ENCODE measurements around the gene GAS2.

Gene GAS2

GRCh38 chr11:22657101-22657694 lies 9.2 kb upstream of the GAS2 start:
- Histone ChIP-seq H3K79me2 (ENCODE audit: insufficient read depth, low read length) (no peaks in the 10 kb centered on the region), H3K36me3 (ENCODE audit: insufficient read depth, low read length) (no peaks in the 10 kb centered on the region), H3K9me2 (ENCODE audit: low read depth, low read length) (no peaks in the 10 kb centered on the region), H3K9ac (ENCODE audit: low read length) (no peak overlapping the region), H4K20me1 (ENCODE audit: insufficient read depth, low read length) (no peaks in the 10 kb centered on the region), H2AFZ (ENCODE audit: low read length) (no peak overlapping the region), H3K27me3 (ENCODE audit: insufficient read depth, low read length) (no peaks in the 10 kb centered on the region), H3F3A (ENCODE audit: insufficient read depth, low read length) (no peaks in the 10 kb centered on the region), H3K4me2 (ENCODE audit: low read length) (no peak overlapping the region), H3K9me3 (ENCODE audit: low read length) (no peaks in the 10 kb centered on the region), H3K4me3 (ENCODE audit: low read depth, low read length, poor library complexity, severe bottlenecking) (no peak overlapping the region), H3K4me1 (ENCODE audit: insufficient read depth, low read length, severe bottlenecking) (no peaks in the 10 kb centered on the region), H3K27ac (ENCODE audit: low read depth, low read length, poor library complexity, severe bottlenecking) (no peak overlapping the region)
- no peak for TF ChIP-seq EZH2 (IDR thresholded peaks at IDR 0.05; ENCODE audit: borderline replicate concordance, low read length)
- TF ChIP-seq, protein P1, sequence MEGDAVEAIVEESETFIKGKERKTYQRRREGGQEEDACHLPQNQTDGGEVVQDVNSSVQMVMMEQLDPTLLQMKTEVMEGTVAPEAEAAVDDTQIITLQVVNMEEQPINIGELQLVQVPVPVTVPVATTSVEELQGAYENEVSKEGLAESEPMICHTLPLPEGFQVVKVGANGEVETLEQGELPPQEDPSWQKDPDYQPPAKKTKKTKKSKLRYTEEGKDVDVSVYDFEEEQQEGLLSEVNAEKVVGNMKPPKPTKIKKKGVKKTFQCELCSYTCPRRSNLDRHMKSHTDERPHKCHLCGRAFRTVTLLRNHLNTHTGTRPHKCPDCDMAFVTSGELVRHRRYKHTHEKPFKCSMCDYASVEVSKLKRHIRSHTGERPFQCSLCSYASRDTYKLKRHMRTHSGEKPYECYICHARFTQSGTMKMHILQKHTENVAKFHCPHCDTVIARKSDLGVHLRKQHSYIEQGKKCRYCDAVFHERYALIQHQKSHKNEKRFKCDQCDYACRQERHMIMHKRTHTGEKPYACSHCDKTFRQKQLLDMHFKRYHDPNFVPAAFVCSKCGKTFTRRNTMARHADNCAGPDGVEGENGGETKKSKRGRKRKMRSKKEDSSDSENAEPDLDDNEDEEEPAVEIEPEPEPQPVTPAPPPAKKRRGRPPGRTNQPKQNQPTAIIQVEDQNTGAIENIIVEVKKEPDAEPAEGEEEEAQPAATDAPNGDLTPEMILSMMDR (IDR thresholded peaks at IDR 0.05; ENCODE audit: low read length): no peak

DNA sequence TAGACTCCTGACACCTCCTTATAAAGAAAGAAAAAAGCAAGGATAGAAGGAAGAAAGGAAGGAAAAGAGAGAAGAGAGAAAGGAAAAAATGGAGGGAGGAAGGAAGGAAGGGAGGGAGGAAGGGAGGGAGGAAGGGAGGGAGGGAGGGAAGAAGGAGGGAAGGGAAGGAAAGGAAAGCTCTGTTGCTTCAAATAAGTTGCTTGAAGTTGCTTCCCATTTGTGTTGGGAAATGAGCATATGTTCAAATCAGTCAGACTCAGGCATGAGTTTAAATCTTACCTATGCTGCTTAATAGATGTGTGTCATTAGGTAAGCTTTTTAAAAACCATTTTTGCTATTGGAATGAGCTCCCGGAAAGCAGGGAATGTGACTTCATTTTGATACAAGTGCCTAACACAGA lies 6.6 kb upstream of the GAS2 start:
- TF ChIP-seq, protein P1 (IDR thresholded peaks at IDR 0.05; ENCODE audit: low read length): no peak
- no peak for TF ChIP-seq EZH2 (IDR thresholded peaks at IDR 0.05; ENCODE audit: borderline replicate concordance, low read length)
- no peaks in the 10 kb centered on the region for H3K27me3 ChIP-seq (ENCODE audit: insufficient read depth, low read length)

DNA sequence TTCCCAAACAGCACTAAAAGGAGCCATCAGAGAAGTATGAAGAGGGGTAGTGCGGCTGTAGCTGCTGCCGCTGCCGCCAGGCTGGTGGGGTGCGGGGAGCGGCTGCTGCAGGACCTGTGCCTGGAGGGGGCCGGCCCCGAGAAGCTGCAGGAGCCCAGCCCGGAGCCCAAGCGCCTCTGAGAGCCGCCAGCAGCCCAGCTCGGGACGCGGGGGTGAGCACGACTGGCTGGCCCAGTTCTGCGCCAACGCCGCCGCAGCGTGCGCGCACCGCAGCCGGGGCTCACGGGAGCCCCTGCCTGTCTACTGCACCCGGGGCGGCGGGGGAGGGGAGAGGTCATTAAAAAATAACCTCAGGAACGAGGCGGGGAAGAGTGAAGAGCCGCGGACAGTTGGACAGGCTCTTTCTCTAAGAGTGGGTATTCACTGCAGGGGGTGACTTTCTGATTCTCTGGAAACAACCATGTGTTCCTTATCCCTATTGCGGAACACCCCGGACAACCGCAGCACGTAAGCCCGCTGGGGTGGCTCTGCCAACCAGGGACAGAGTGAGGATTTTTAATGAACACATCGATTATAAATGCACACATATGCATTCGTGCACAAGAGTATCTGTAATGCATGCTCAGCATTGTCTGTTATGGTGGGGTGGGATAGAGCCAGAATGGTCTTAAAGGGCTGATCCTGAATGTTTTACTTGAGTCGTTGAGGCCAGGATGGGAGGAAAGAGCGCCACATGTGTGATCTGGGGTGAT lies 453 bp downstream of the GAS2 start:
- no peaks in the 10 kb centered on the region for H3K27me3 ChIP-seq (ENCODE audit: insufficient read depth, low read length)
- TF ChIP-seq, protein P1 (IDR thresholded peaks at IDR 0.05; ENCODE audit: low read length): no peak
- no peak for TF ChIP-seq EZH2 (IDR thresholded peaks at IDR 0.05; ENCODE audit: borderline replicate concordance, low read length)
- H3K9me2 ChIP-seq (ENCODE audit: low read depth, low read length): no peaks in the 10 kb centered on the region
- H4K20me1 ChIP-seq (ENCODE audit: insufficient read depth, low read length): no peaks in the 10 kb centered on the region
- no peak overlapping the region for H3K4me3 ChIP-seq (ENCODE audit: low read depth, low read length, poor library complexity, severe bottlenecking)
- no peak overlapping the region for H3K9ac ChIP-seq (ENCODE audit: low read length)
- no peaks in the 10 kb centered on the region for H3K4me1 ChIP-seq (ENCODE audit: insufficient read depth, low read length, severe bottlenecking)
- H3K36me3 ChIP-seq (ENCODE audit: insufficient read depth, low read length): no peaks in the 10 kb centered on the region
- H3K4me2 ChIP-seq (ENCODE audit: low read length): no peak overlapping the region
- no peaks in the 10 kb centered on the region for H3F3A ChIP-seq (ENCODE audit: insufficient read depth, low read length)
- H3K27ac ChIP-seq (ENCODE audit: low read depth, low read length, poor library complexity, severe bottlenecking): no peak overlapping the region
- H3K9me3 ChIP-seq (ENCODE audit: low read length): no peaks in the 10 kb centered on the region
- H2AFZ ChIP-seq (ENCODE audit: low read length): no peak overlapping the region
- H3K79me2 ChIP-seq (ENCODE audit: insufficient read depth, low read length): no peaks in the 10 kb centered on the region

More for the DNA sequence above, 6.6 kb upstream of the GAS2 start:
- Histone ChIP-seq H3K9ac (ENCODE audit: low read length) (no peak overlapping the region), H3F3A (ENCODE audit: insufficient read depth, low read length) (no peaks in the 10 kb centered on the region), H3K9me3 (ENCODE audit: low read length) (no peaks in the 10 kb centered on the region), H3K36me3 (ENCODE audit: insufficient read depth, low read length) (no peaks in the 10 kb centered on the region), H2AFZ (ENCODE audit: low read length) (no peak overlapping the region), H3K4me2 (ENCODE audit: low read length) (no peak overlapping the region), H3K9me2 (ENCODE audit: low read depth, low read length) (no peaks in the 10 kb centered on the region), H3K27ac (ENCODE audit: low read depth, low read length, poor library complexity, severe bottlenecking) (no peak overlapping the region), H3K79me2 (ENCODE audit: insufficient read depth, low read length) (no peaks in the 10 kb centered on the region), H4K20me1 (ENCODE audit: insufficient read depth, low read length) (no peaks in the 10 kb centered on the region), H3K4me3 (ENCODE audit: low read depth, low read length, poor library complexity, severe bottlenecking) (no peak overlapping the region), H3K4me1 (ENCODE audit: insufficient read depth, low read length, severe bottlenecking) (no peaks in the 10 kb centered on the region)

All from OCI-LY1 (cell line).